HG02885 (cell line): Measurements from ENCODE around the gene NAA38.
"Not testable (repeated sequence)": the region's sequence is repeated elsewhere in the genome, so short reads cannot be mapped to it uniquely, and the experiment has no call there.

ENCODE experiments used
- ATAC-seq: cut with Tn5 transposase; IDR thresholded peaks from one replicate; pipeline ENCODE4 v1.9.1; 2021; ENCODE audit warnings: mild to moderate bottlenecking; ENCODE audit not compliant: unreplicated experiment, poor library complexity

NAA38 gene

GRCh38 chr17:7832431-7832830 lies 24.9 kb downstream of the NAA38 start:
- ATAC-seq = no peak

GRCh38 chr17:7831233-7831632 lies 26.1 kb downstream of the NAA38 start:
- no peak for ATAC-seq

GRCh38 chr17:7830616-7831015 lies 26.7 kb downstream of the NAA38 start:
- no peak for ATAC-seq

- no peak for ATAC-seq
Observed at GRCh38 chr17:7825206-7825990, 32.0 kb downstream of the NAA38 start.

GRCh38 chr17:7824021-7824924 lies 33.1 kb downstream of the NAA38 start:
- no peak for ATAC-seq

GRCh38 chr17:7823581-7824001 lies 33.8 kb downstream of the NAA38 start:
- ATAC-seq = no peak

- ATAC-seq = no peak
Observed at GRCh38 chr17:7822126-7822525, 35.2 kb downstream of the NAA38 start.

- no peak for ATAC-seq
Observed at GRCh38 chr17:7820231-7820630, 37.1 kb downstream of the NAA38 start.

- ATAC-seq = no peak
Observed at GRCh38 chr17:7818746-7819645, 38.4 kb downstream of the NAA38 start.

- no peak for ATAC-seq
Observed at GRCh38 chr17:7818026-7818425, 39.3 kb downstream of the NAA38 start.

GRCh38 chr17:7817643-7817964 lies 39.8 kb downstream of the NAA38 start:
- ATAC-seq = no peak

GRCh38 chr17:7816926-7817642 lies 40.3 kb downstream of the NAA38 start:
- ATAC-seq = no peak

- ATAC-seq = no peak
Observed at GRCh38 chr17:7814969-7815368, 42.4 kb downstream of the NAA38 start.

GRCh38 chr17:7811251-7811650 lies 46.1 kb downstream of the NAA38 start:
- no peak for ATAC-seq

- ATAC-seq = not testable (repeated sequence)
Observed at GRCh38 chr17:7809791-7810343, 47.5 kb downstream of the NAA38 start.

- ATAC-seq = no peak
Observed at GRCh38 chr17:7809086-7809790, 48.1 kb downstream of the NAA38 start.

- no peak for ATAC-seq
Observed at GRCh38 chr17:7807206-7807605, 50.2 kb downstream of the NAA38 start.
